Myocyte (in vitro differentiated cells): ENCODE data around the gene PRADC1. TPM values are rescaled to one million over a fixed set of nuclear protein-coding genes. Genes with fewer than 3 reads are reported as not detected.

ENCODE experiments used
- DNase-seq: peaks from one replicate; pipeline ENCODE4 v3.0.0-alpha.2; 2012; ENCODE audit warnings: low read depth
- total RNA-seq: library from RNA; depleted of rRNA; stranded (reverse); fragments of >200 nt; gene quantifications from 2 replicates; pipeline ENCODE4 v1.2.3, GENCODE V29; 2014

Gene PRADC1
- total RNA-seq, 1 donor from 2014 or later = 102 TPM

DNA sequence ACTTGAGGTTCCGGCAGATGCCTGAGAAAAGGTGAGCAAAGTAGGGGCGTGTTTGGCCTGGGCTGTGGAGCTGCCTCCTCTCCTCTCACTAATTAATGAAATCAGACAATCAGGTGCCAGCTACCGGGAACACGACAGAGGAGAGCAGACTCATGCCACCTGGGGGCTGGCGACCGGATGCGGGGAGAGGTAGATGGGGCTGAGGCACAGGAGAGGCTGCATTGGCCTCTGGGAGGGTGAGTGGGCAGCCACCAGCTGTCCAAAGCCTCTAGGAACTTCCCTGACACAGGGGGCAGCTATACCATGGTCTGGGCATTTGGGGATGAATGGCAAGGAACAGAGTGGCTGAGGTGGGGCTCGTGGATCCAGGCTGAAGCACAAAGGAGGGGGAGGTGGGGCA lies 26.2 kb upstream of the PRADC1 start:
- no peak for DNase-seq

DNA sequence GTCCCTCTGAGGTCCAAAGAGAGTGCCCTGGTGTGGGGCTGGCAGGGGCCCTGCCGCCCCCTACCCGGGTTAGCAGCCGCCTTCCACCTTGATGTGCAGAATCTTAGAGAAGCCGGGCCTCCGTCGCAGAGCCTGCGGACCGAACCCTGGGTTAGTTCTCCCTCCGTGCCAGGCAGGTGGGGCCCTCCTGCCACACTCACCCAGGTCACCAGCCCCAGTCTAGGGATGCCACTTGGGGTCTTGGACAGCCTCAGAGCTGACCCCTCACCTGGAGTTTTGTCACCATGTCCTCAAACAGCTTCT lies 25.8 kb upstream of the PRADC1 start:
- no peak for DNase-seq

- no peak for DNase-seq
Measured at GRCh38 chr2:73258186-73258912, 25.3 kb upstream of the PRADC1 start.

GRCh38 chr2:73257425-73258125 lies 24.5 kb upstream of the PRADC1 start:
- no peak for DNase-seq

- peak; percentile 49 for DNase-seq
Measured at GRCh38 chr2:73257021-73257420, 24.0 kb upstream of the PRADC1 start.

- no peak for DNase-seq
Measured at GRCh38 chr2:73256618-73256922, 23.5 kb upstream of the PRADC1 start.

DNA sequence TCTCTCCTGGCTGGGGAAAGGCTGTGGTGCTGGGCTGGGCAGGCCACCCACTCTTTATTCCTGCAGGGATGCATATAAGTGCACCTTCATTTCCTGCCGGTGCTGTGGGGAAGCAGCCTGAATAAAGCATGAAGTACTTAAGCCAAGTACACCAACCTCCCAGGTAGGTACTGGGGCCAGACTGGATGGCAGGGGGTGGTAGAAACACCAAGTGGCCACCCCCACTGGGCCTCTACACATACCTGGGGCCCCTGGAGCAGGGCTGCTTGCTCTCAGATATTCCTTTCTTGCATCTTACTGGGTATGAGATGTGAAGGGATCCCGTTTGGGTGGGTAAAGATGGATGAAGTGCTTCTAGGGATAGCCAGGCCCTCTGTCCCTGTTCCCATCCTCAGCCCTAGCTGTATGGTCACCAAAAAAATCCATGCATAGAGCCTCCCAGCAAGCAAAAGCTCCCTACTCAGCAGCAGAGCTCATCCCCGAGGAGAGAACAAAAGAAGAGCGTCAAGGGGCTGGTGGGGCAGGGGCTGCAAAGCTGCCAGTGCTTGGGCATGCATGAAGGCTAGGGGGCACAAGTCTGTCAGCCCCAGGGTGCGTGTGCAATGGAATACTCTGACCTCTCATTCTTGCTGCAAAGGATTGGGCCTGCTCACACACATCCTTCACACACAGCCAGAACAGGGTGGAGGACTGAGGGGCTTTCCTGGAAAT lies 23.0 kb upstream of the PRADC1 start:
- DNase-seq = no peak

GRCh38 chr2:73255007-73255644 lies 22.1 kb upstream of the PRADC1 start:
- DNase-seq = no peak

DNA sequence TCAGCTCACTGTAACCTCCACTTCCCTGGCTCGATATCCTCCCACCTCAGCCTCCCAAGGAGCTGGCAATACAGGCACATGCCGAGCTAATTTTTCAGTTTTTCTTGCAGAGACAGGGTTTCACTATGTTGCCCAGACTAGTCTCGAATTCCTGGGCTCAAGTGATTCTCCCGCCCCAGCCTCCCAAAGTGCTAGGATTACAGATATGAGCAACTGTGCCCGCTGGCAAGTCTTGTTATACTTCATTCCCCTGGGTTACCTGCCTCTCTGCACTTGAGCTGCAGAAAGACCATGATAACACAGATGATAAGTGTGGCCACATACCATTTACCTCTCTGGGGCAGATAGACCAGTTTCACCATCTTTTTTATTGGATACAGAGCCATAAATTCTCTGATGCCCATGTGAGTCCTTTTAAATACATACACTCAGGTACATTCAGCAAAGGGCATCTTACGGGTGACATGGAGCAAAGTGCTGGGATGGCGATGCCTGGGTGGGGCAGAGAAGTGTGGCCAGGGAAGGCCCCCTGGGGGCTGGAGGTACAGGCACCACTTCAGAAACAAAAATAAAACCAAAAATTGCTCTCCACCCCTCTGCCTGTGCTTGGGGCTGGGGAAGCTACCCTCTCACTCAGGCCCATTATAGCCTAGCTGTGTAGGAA lies 21.4 kb upstream of the PRADC1 start:
- DNase-seq = no peak

DNA sequence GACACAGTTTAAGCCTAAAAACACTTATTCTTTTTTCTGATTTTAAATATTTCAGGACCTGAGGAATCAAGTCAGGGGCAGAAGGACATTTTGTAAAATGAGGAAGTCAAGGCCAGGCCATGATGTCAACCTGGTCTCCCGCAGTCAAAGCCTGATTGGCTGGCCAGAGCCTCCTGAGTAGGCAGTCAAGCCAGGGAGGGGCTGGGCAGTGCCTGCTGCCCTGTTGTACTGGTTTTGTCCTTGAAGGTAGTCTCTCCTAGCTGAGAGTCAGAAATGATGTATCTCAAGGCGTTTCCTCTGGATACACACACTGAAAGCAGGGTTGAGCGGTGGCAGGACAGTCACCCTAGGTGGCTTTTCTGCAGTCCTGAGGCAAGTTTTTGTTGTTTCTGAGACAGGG lies 20.9 kb upstream of the PRADC1 start:
- no peak for DNase-seq

GRCh38 chr2:73253400-73253799 lies 20.4 kb upstream of the PRADC1 start:
- DNase-seq = no peak

- no peak for DNase-seq
Measured at GRCh38 chr2:73252238-73253027, 19.4 kb upstream of the PRADC1 start.

- DNase-seq = peak; percentile 96
Measured at GRCh38 chr2:73250872-73251846, 18.1 kb upstream of the PRADC1 start.

- no peak for DNase-seq
Measured at GRCh38 chr2:73249636-73250035, 16.6 kb upstream of the PRADC1 start.

DNA sequence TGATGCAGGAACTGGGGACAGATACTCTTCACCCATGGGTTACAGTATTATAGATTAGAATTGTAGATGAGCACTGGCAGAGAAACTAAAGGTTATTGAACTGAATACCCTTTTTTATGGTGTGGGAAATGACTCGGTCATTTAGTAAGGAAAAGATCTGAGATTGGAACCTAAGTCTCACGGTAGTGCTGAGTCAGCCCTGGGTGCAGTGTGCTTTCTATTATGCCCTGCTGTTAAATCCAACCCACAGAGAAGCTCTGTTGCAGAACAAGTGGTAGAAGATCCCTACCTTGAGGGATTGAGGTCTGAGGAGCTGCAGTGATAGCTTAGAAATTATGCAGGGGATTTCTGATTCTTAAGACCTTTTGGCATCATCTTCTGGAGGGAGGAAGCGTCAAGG lies 13.8 kb upstream of the PRADC1 start:
- no peak for DNase-seq

DNA sequence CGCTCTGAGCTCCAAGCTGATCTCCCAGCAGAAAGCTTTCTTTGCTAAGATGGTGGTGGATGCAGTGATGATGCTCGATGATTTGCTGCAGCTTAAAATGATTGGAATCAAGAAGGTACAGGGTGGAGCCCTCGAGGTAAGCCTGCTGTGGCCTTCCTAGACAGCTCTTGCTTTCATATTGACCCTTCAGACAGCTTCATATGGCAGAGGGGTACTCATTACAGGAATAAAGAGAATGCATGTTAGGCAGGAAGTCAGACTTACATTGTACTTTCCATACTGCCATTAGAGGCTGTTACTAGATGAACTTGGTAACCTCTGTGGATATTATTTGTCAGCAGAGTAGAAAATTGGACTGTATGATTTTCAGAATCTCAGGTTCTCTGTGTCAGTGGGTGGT lies 11.5 kb upstream of the PRADC1 start:
- no peak for DNase-seq

- DNase-seq = peak; percentile 87
Measured at GRCh38 chr2:73243884-73244570, 11.0 kb upstream of the PRADC1 start.

GRCh38 chr2:73239776-73240175 lies 6.7 kb upstream of the PRADC1 start:
- DNase-seq = no peak

GRCh38 chr2:73238976-73239375 lies 5.9 kb upstream of the PRADC1 start:
- DNase-seq = no peak
